H1 (cell line): Measurements from ENCODE around the gene POMT2. TPM values are rescaled to one million over a fixed set of nuclear protein-coding genes. Genes with fewer than 3 reads are reported as not detected.
A peak's percentile ranks its signal among the peaks of the same experiment; 100 is the strongest.

Experiments
- CTCF ChIA-PET: fragments of 300-600 bp; sonication (Branson Sonifier 250); formaldehyde crosslinking; loops from one replicate; lab custom pipeline; 2021; ENCODE audit not compliant: partially characterized antibody; lab: Charles Lee
- POLR2A ChIA-PET: fragments of 300-600 bp; sonication (Branson Sonifier 250); formaldehyde crosslinking; loops from one replicate; lab custom pipeline; 2021; ENCODE audit warnings: inconsistent platforms; ENCODE audit not compliant: partially characterized antibody; lab: Charles Lee
- DNase-seq, 2 experiments: peaks; one replicate each; pipeline versions ENCODE4 v3.0.0 to v3.0.0-alpha.2; 2010 to 2022; ENCODE audit warnings: low spot score in 2 of 2, low read depth in 1 of 2, mixed read lengths in 1 of 2
- FAIRE-seq: peaks from 2 replicates; lab custom pipeline; 2011; peaks lifted over from hg19 to GRCh38; lab: Jason Lieb, UNC
- H2AFZ ChIP-seq: 2 replicates; pipeline ENCODE4 v1.8.1; 2012; ENCODE audit warnings: low read length, inconsistent platforms
- H2AK5ac ChIP-seq: 2 replicates; pipeline ENCODE4 v1.6.1; 2013; ENCODE audit warnings: low read depth, low read length
- H2BK120ac ChIP-seq: replicated peaks from 2 replicates; pipeline ENCODE3; 2013; ENCODE audit warnings: low read depth, low read length, inconsistent platforms
- H2BK12ac ChIP-seq: 2 replicates; pipeline ENCODE4 v1.6.1; 2013; ENCODE audit warnings: low read depth, low read length
- H2BK15ac ChIP-seq: 2 replicates; pipeline ENCODE4 v1.6.1; 2013; ENCODE audit warnings: low read length
- H2BK20ac ChIP-seq: 2 replicates; pipeline ENCODE4 v1.6.1; 2013; ENCODE audit warnings: low read length
- H2BK5ac ChIP-seq: 2 replicates; pipeline ENCODE4 v1.6.1; 2013; ENCODE audit warnings: low read depth, low read length
- H3K14ac ChIP-seq: 2 replicates; pipeline ENCODE4 v1.6.1; 2013; ENCODE audit warnings: inconsistent platforms; ENCODE audit not compliant: insufficient read length
- H3K18ac ChIP-seq: 2 replicates; pipeline ENCODE4 v1.6.1; 2013; ENCODE audit warnings: low read length; ENCODE audit errors: extremely low read depth
- H3K23ac ChIP-seq: 2 replicates; pipeline ENCODE4 v1.6.1; 2013; ENCODE audit warnings: inconsistent platforms; ENCODE audit not compliant: insufficient read length
- H3K23me2 ChIP-seq: 2 replicates; pipeline ENCODE4 v1.6.1; 2013; ENCODE audit warnings: low read depth, low read length
- H3K27ac ChIP-seq: 2 replicates; pipeline ENCODE4 v1.6.1; 2011; ENCODE audit warnings: low read depth, low read length, inconsistent platforms
- H3K27me3 ChIP-seq, 4 experiments: replicated peaks in 1 of 4; 1 replicate in 1 of 4; 2 replicates in 3 of 4; pipeline versions ENCODE4 v1.6.1 to v1.8.1; 2011 to 2013; ENCODE audit warnings: low read length in 3 of 4, mild to moderate bottlenecking in 3 of 4, inconsistent platforms in 2 of 4, mixed read lengths in 2 of 4, moderate library complexity in 1 of 4; ENCODE audit not compliant: control insufficient read depth in 3 of 4, insufficient read depth in 3 of 4; ENCODE audit errors: extremely low read depth in 1 of 4
- H3K36me3 ChIP-seq, 4 experiments: 2 replicates each; pipeline versions ENCODE4 v1.6.1 to v1.8.1; 2011 to 2013; ENCODE audit warnings: mild to moderate bottlenecking in 4 of 4, low read length in 3 of 4, moderate library complexity in 2 of 4, control low read depth in 1 of 4, inconsistent platforms in 1 of 4; ENCODE audit not compliant: insufficient read depth in 4 of 4, control insufficient read depth in 2 of 4
- H3K4ac ChIP-seq: replicated peaks from 2 replicates; pipeline ENCODE3; 2013; ENCODE audit warnings: low read length, low read depth, mixed read lengths, inconsistent platforms; ENCODE audit not compliant: insufficient read length
- H3K4me1 ChIP-seq, 4 experiments: replicated peaks in 1 of 4; 1 replicate in 1 of 4; 2 replicates in 3 of 4; pipeline versions ENCODE4 v1.6.1 to v1.8.1; 2011 to 2013; ENCODE audit warnings: low read length in 3 of 4, inconsistent platforms in 2 of 4, mixed read lengths in 1 of 4; ENCODE audit not compliant: insufficient read depth in 4 of 4, control insufficient read depth in 3 of 4
- H3K4me2 ChIP-seq, 2 experiments: 2 replicates each; pipeline versions ENCODE4 v1.6.1 to v1.8.1; 2011 to 2013; ENCODE audit warnings: low read depth in 2 of 2, low read length in 2 of 2, control low read depth in 1 of 2, inconsistent platforms in 1 of 2, mild to moderate bottlenecking in 1 of 2; ENCODE audit not compliant: insufficient read depth in 1 of 2
- H3K4me3 ChIP-seq, 4 experiments: fragments of 200-600, 300-600 bp in 1 of 4; sonication (generic), shearing (Covaris generic), sonication (Bioruptor Twin) in 1 of 4; 2 replicates each; pipeline versions ENCODE4 v1.5.1 to v1.8.1; 2011 to 2016; ENCODE audit warnings: low read length in 4 of 4, low read depth in 3 of 4, control low read depth in 2 of 4, inconsistent platforms in 2 of 4, mild to moderate bottlenecking in 2 of 4, mixed read lengths in 1 of 4, moderate library complexity in 1 of 4; ENCODE audit not compliant: insufficient read depth in 2 of 4; ENCODE audit errors: extremely low read depth in 1 of 4
- H3K56ac ChIP-seq: replicated peaks from 2 replicates; pipeline ENCODE3; 2013; ENCODE audit warnings: low read depth, mild to moderate bottlenecking, mixed read lengths, low read length, inconsistent platforms; ENCODE audit not compliant: insufficient read length
- H3K79me1 ChIP-seq: 2 replicates; pipeline ENCODE4 v1.6.1; 2013; ENCODE audit warnings: low read depth, low read length, control low read depth
- H3K79me2 ChIP-seq, 2 experiments: 2 replicates each; pipeline versions ENCODE4 v1.6.1 to v1.8.1; 2012 to 2013; ENCODE audit warnings: low read length in 2 of 2, mild to moderate bottlenecking in 2 of 2, inconsistent platforms in 1 of 2; ENCODE audit not compliant: insufficient read depth in 2 of 2, control insufficient read depth in 1 of 2
- H3K9ac ChIP-seq, 4 experiments: replicated peaks in 1 of 4; 1 replicate in 1 of 4; 2 replicates in 3 of 4; pipeline versions ENCODE4 v1.6.1 to v1.8.1; 2011 to 2013; ENCODE audit warnings: low read depth in 3 of 4, low read length in 3 of 4, control low read depth in 2 of 4, mild to moderate bottlenecking in 2 of 4, moderate library complexity in 2 of 4, inconsistent platforms in 1 of 4; ENCODE audit errors: extremely low read depth in 1 of 4
- H3K9me3 ChIP-seq, 2 experiments: 2 replicates each; pipeline versions ENCODE4 v1.6.1 to v1.8.1; 2012 to 2013; ENCODE audit warnings: mild to moderate bottlenecking in 2 of 2, moderate library complexity in 2 of 2, control low read depth in 1 of 2, inconsistent platforms in 1 of 2, low read depth in 1 of 2, low read length in 1 of 2, mixed read lengths in 1 of 2; ENCODE audit not compliant: insufficient read depth in 2 of 2
- H4K20me1 ChIP-seq, 2 experiments: replicated peaks in 1 of 2; 2 replicates each; pipeline versions ENCODE3 to v1.8.1; 2011 to 2013; ENCODE audit warnings: inconsistent platforms in 2 of 2, low read length in 2 of 2, mild to moderate bottlenecking in 1 of 2; ENCODE audit not compliant: insufficient read depth in 2 of 2, control insufficient read depth in 1 of 2
- H4K5ac ChIP-seq: 2 replicates; pipeline ENCODE4 v1.6.1; 2013; ENCODE audit warnings: low read length, low read depth, mixed read lengths, inconsistent platforms; ENCODE audit not compliant: insufficient read length
- H4K8ac ChIP-seq: 2 replicates; pipeline ENCODE4 v1.8.0; 2013; ENCODE audit warnings: mild to moderate bottlenecking, moderate library complexity, low read length, inconsistent platforms; ENCODE audit not compliant: insufficient read depth; ENCODE audit errors: extremely low read depth
- H4K91ac ChIP-seq: replicated peaks from 2 replicates; pipeline ENCODE3; 2013; ENCODE audit warnings: low read length, mixed read lengths, inconsistent platforms; ENCODE audit not compliant: insufficient read length
- CEBPB ChIP-seq: IDR thresholded peaks from 2 replicates; pipeline ENCODE4 v1.6.1; 2012; ENCODE audit warnings: low read depth, low read length
- CTCF ChIP-seq, 3 experiments: IDR thresholded peaks; 1 replicate in 2 of 3; 2 replicates in 1 of 3; pipeline versions ENCODE4 v1.5.1 to v1.6.1; 2011; ENCODE audit warnings: low read length in 3 of 3, mild to moderate bottlenecking in 3 of 3, inconsistent platforms in 2 of 3, low read depth in 1 of 3, moderate library complexity in 1 of 3; ENCODE audit not compliant: insufficient read depth in 1 of 3; ENCODE audit errors: control extremely low read depth in 1 of 3
- WGBS, 2 experiments: shearing (Covaris generic) in 1 of 2; methylation state at CpG; one replicate each; pipeline versions ENCODE4 v1.1.6 to v1.1.7; 2013 to 2015; ENCODE audit warnings: low lambda C conversion rate in 2 of 2, mixed read lengths in 2 of 2, inconsistent platforms in 1 of 2, low coverage in 1 of 2, missing lambda C conversion rate in 1 of 2; ENCODE audit not compliant: insufficient replicate concordance in 2 of 2, insufficient coverage in 1 of 2, insufficient read length in 1 of 2; ENCODE audit errors: extremely low coverage in 1 of 2, missing lambda C conversion rate in 1 of 2; 5-methylcytosine and 5-hydroxymethylcytosine counted together
- polyA plus RNA-seq, 7 experiments: library from polyadenylated mRNA; depleted of rRNA in 3 of 7; stranded (reverse) in 5 of 7; unstranded in 2 of 7; fragments of >200 nt in 5 of 7; fragments of 200-250 nt in 2 of 7; gene quantifications; 1 replicate in 5 of 7; 2 replicates in 1 of 7; 4 replicates in 1 of 7; pipeline versions ENCODE4 v1.2.1 to v1.2.3, GENCODE V29; 2011 to 2013; ENCODE audit warnings: missing spikeins in 2 of 7, mixed read lengths in 2 of 7
- total RNA-seq: library from RNA; stranded (reverse); fragmentation: NEBNext Ultra II Directional; extraction: Animal tissue kit (Norgen Biotek cat#: 25700); gene quantifications from 2 replicates; pipeline ENCODE4 v1.2.1, GENCODE V29; 2021

Gene POMT2
- total and polyA plus RNA-seq, 2 of the 8 experiments (the other 6 are each of a cell fraction or from before 2014, with no cell fraction given), result 20.8 to 44.9 TPM

- Histone ChIP-seq H3K4me1 (peaks cover 7 to 19% (median 11%) of the 10 kb centered on the region in 4 experiments), H3K56ac (no peak overlapping the region), H3K4ac (no peak overlapping the region), H4K5ac (no peak overlapping the region), H4K20me1 (no peaks in the 10 kb centered on the region), H2AFZ (no peak overlapping the region), H2BK5ac (no peak overlapping the region), H3K27ac (no peak overlapping the region), H3K4me3 (no peak overlapping the region), H2BK120ac (no peak overlapping the region), H3K18ac (no peak overlapping the region), H4K91ac (no peak overlapping the region), H3K4me2 (no peak overlapping the region), H3K79me2 (no peaks in the 10 kb centered on the region), H2BK20ac (0 out of 2 replicates have a peak overlapping the region, but pooled peaks have one; percentile 13), H2BK15ac (no peak overlapping the region), H3K79me1 (no peaks in the 10 kb centered on the region), H2BK12ac (0 out of 2 replicates have a peak overlapping the region, but pooled peaks have one; percentile 27), H3K9ac (no peak overlapping the region), H4K8ac (no peak overlapping the region), H3K27me3 (no peaks in the 10 kb centered on the region), H3K23ac (no peak overlapping the region), H3K9me3 (no peaks in the 10 kb centered on the region), H3K14ac (no peak overlapping the region), H3K23me2 (0 out of 2 replicates have a peak, but pooled peaks cover 2% of the 10 kb centered on the region), H3K36me3 (no peaks in the 10 kb centered on the region), H2AK5ac (no peak overlapping the region)
- FAIRE-seq (no peak), DNase-seq (no peak)
- ChIA-PET POLR2A (interaction anchor here (0.6 to 1.6 kb wide), 2 partner anchors 38 to 298 kb away, joined by 3 to 5 read pairs; no protein-coding TSS in a partner anchor), CTCF (interaction anchor here (0.7 to 7.4 kb wide), 12 partner anchors 9 to 104 kb away, joined by 3 to 75 read pairs (median 3); no protein-coding TSS in a partner anchor)
- TF ChIP-seq CEBPB (no peak), CTCF (IDR thresholded peaks at IDR 0.05; ENCODE audit: control extremely low read depth in 1 of 3, insufficient read depth in 1 of 3, low read depth in 1 of 3, low read length in 3 of 3) (peak in 1 of 3 experiments; percentile 21; a peak in 1 of 4 replicates)
- WGBS, 2 experiments, result 79% methylated on average over 6 of the region's 6 CpGs; no CpG with 5 or more reads in 1 of the 2 experiments
Measured at GRCh38 chr14:77228056-77228455, 92.6 kb downstream of the POMT2 start.
